ENCODE results near the gene AHNAK2.

GRCh38 chr14:104895786-104896661 is 82.2 kb downstream of the AHNAK2 start:
- no peak for TF ChIP-seq EZH2 (IDR thresholded peaks at IDR 0.05; ENCODE audit: borderline replicate concordance)
- TF ChIP-seq CTCF (IDR thresholded peaks at IDR 0.05; ENCODE audit: poor library complexity): no peak

Data from hepatocyte (in vitro differentiated cells).